Astrocyte of the cerebellum (primary cell): ENCODE measurements around the gene IMPACT.

Source experiments
- DNase-seq: peaks from one replicate; pipeline ENCODE4 v3.0.0-alpha.2; 2011; ENCODE audit warnings: low read depth
- H3K4me3 ChIP-seq: 2 replicates; pipeline ENCODE4 v1.5.1; 2011; ENCODE audit warnings: mild to moderate bottlenecking, low read depth, low read length, moderate library complexity
- in situ Hi-C: cut with HindIII; loops from 2 replicates; pipeline ENCODE4 v1.10.0; 2017; ENCODE audit warnings: low sequenced_read_pairs
- TF ChIP-seq, protein P1 (sequence below): IDR thresholded peaks from 2 replicates; pipeline ENCODE4 v1.5.1; 2012; ENCODE audit warnings: low read length, low read depth, moderate library complexity, mild to moderate bottlenecking; ENCODE audit errors: missing control alignments

The IMPACT gene

DNA sequence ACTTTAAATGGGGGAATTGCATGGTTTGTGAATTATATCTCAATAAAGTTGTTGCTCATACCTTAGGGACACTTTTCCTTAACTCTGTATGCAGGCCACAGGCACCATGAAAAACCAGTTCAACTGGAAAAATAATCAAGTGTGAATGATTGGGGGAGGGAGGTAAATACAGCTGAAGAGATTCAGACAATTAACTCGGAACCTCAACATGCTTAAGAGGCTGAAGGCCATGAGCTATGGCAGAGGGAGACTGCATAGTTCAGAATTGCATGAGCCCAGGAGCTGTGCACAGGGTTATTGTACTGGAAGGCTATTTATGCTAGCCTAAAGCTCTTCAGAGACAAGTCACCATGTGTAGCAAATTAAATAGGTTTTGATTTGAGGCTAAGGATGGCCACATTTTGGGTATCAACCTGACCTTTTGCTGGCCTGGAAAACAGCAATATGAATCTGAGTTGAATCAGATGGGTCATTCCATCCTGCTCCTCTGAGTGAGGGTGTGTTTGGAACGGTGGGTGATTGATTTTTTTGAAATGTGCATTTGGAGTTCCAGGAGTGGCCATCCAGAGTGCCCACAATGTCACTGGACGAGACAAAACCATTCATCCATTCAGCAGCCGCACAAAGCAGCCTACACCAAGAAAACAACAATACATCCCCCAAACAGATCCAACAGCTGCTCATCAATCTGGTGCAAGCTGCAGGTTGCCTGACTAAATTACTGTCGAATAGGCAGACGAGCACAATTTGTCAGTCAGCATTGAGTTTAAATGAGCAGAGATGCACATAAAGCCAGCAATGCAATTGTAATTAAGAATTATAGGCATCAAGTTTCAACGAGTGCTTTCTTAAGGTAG, 76.4 kb downstream of the IMPACT start:
- in situ Hi-C loops: no loop called here
- TF ChIP-seq, protein P1, sequence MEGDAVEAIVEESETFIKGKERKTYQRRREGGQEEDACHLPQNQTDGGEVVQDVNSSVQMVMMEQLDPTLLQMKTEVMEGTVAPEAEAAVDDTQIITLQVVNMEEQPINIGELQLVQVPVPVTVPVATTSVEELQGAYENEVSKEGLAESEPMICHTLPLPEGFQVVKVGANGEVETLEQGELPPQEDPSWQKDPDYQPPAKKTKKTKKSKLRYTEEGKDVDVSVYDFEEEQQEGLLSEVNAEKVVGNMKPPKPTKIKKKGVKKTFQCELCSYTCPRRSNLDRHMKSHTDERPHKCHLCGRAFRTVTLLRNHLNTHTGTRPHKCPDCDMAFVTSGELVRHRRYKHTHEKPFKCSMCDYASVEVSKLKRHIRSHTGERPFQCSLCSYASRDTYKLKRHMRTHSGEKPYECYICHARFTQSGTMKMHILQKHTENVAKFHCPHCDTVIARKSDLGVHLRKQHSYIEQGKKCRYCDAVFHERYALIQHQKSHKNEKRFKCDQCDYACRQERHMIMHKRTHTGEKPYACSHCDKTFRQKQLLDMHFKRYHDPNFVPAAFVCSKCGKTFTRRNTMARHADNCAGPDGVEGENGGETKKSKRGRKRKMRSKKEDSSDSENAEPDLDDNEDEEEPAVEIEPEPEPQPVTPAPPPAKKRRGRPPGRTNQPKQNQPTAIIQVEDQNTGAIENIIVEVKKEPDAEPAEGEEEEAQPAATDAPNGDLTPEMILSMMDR: no peak
- no peak for DNase-seq
- no peak overlapping the region for H3K4me3 ChIP-seq
